PC-3 (cell line): ENCODE data around the gene APOBEC2. TPM values are rescaled to one million over a fixed set of nuclear protein-coding genes. Genes with fewer than 3 reads are reported as not detected.

ENCODE experiments used
- ATAC-seq: fragments of 200-7000 bp; cut with Tn5 transposase; 2 replicates; pipeline ENCODE4 v1.9.1; 2020; ENCODE audit warnings: mild to moderate bottlenecking, moderate library complexity
- BruUV-seq: library from RNA; stranded (reverse); fragments of 400-500 nt; replicated peaks from 2 replicates; lab custom pipeline; 2021; lab: Mats Ljungman, UMichigan
- CTCF ChIA-PET: fragments of 300-600 bp; sonication (Branson Sonifier 250); formaldehyde crosslinking; loops from one replicate; lab custom pipeline; 2022; ENCODE audit warnings: antibody characterized with exemption; lab: Charles Lee
- POLR2A ChIA-PET: fragments of 300-600 bp; sonication (Branson Sonifier 250); formaldehyde crosslinking; loops from one replicate; lab custom pipeline; 2022; ENCODE audit warnings: antibody characterized with exemption; ENCODE audit not compliant: unreplicated experiment; lab: Charles Lee
- DNase-seq: peaks from one replicate; pipeline ENCODE4 v3.0.0-alpha.2; 2015
- H2AFZ ChIP-seq: fragments of 300-600 bp; sonication (generic); 2 replicates; pipeline ENCODE4 v1.6.0; 2016; ENCODE audit warnings: antibody characterized with exemption, low read length
- H3F3A ChIP-seq: fragments of 300-600 bp; sonication (generic); one replicate; pipeline ENCODE4 v1.6.0; 2017; ENCODE audit warnings: antibody characterized with exemption, low read length, control low read depth, mild to moderate bottlenecking; ENCODE audit not compliant: unreplicated experiment
- H3K27ac ChIP-seq: fragments of 300-600 bp; sonication (generic); 2 replicates; pipeline ENCODE4 v1.5.1; 2016; ENCODE audit warnings: mild to moderate bottlenecking, low read length
- H3K27me3 ChIP-seq: fragments of 300-600 bp; sonication (generic); 2 replicates; pipeline ENCODE4 v1.6.1; 2016; ENCODE audit warnings: low read length, mixed read lengths
- H3K36me3 ChIP-seq: fragments of 300-600 bp; sonication (generic); 2 replicates; pipeline ENCODE4 v1.6.1; 2016; ENCODE audit warnings: low read depth, mixed run types, low read length, mixed read lengths
- H3K4me1 ChIP-seq: fragments of 300-600 bp; sonication (generic); 2 replicates; pipeline ENCODE4 v1.5.1; 2016; ENCODE audit warnings: low read length; ENCODE audit not compliant: insufficient read depth
- H3K4me2 ChIP-seq: fragments of 300-600 bp; sonication (generic); 2 replicates; pipeline ENCODE4 v1.6.0; 2016; ENCODE audit warnings: low read length
- H3K4me3 ChIP-seq: fragments of 300-600 bp; sonication (generic); 2 replicates; pipeline ENCODE4 v1.5.1; 2016; ENCODE audit warnings: mild to moderate bottlenecking, low read length, mixed read lengths
- H3K79me2 ChIP-seq: fragments of 300-600 bp; sonication (generic); 2 replicates; pipeline ENCODE4 v1.6.1; 2017; ENCODE audit warnings: low read length, mixed read lengths
- H3K9ac ChIP-seq: fragments of 300-600 bp; sonication (generic); 2 replicates; pipeline ENCODE4 v1.6.0; 2016; ENCODE audit warnings: mild to moderate bottlenecking, low read length
- H3K9me2 ChIP-seq: fragments of 300-600 bp; sonication (generic); replicated peaks from 2 replicates; pipeline ENCODE4 v1.6.1; 2016; ENCODE audit warnings: mixed run types, low read length, mixed read lengths
- H3K9me3 ChIP-seq: fragments of 300-600 bp; sonication (generic); 2 replicates; pipeline ENCODE4 v1.6.1; 2016; ENCODE audit warnings: low read length, mixed read lengths
- H4K20me1 ChIP-seq: fragments of 300-600 bp; sonication (generic); 2 replicates; pipeline ENCODE4 v1.6.1; 2016; ENCODE audit warnings: low read length, mixed read lengths
- CTCF ChIP-seq: fragments of 300-600 bp; sonication (generic); conservative IDR thresholded peaks from 2 replicates; pipeline ENCODE4 v1.5.1; 2017; ENCODE audit warnings: antibody characterized with exemption, low read depth, mild to moderate bottlenecking, low read length
- EZH2 ChIP-seq: fragments of 300-600 bp; sonication (generic); IDR thresholded peaks from one replicate; pipeline ENCODE4 v1.6.1; 2017; ENCODE audit warnings: antibody characterized with exemption, mild to moderate bottlenecking, low read length; ENCODE audit not compliant: unreplicated experiment
- EZH2phosphoT487 ChIP-seq: fragments of 300-600 bp; sonication (generic); IDR thresholded peaks from 2 replicates; pipeline ENCODE4 v1.6.1; 2018; ENCODE audit warnings: mild to moderate bottlenecking, antibody characterized with exemption, low read length, borderline replicate concordance
- intact Hi-C: fragments of 100-400 bp; cut with micrococcal nuclease; formaldehyde crosslinking; loops from 2 replicates; pipeline ENCODE4 v1.9.0; 2023
- total RNA-seq: library from RNA; depleted of rRNA; stranded (reverse); fragments of >200 nt; gene quantifications from 2 replicates; pipeline ENCODE4 v1.2.3, GENCODE V29; 2014

The APOBEC2 gene
- total RNA-seq, 1 experiment from 2014 or later = not detected

- intact Hi-C loops = loop anchor here (1.0 to 5.0 kb wide), 3 partner anchors 66 to 245 kb away; no protein-coding TSS in a partner anchor
- peaks cover 43% of the 10 kb centered on the region for H3K4me1 ChIP-seq
- H3K79me2 ChIP-seq = peaks cover 53% of the 10 kb centered on the region
- H3K9me2 ChIP-seq = no peaks in the 10 kb centered on the region
- H2AFZ ChIP-seq = peak within 1 kb of the TSS; percentile 90
- H3K36me3 ChIP-seq = no peaks in the 10 kb centered on the region; the same call in 1 of the 2 replicates
- H3K27ac ChIP-seq = peak within 1 kb of the TSS; percentile 96
- POLR2A ChIA-PET = interaction anchor here (0.5 to 0.8 kb wide), 6 partner anchors 36 to 798 kb away, joined by 3 to 6 read pairs (median 4); no protein-coding TSS in a partner anchor
- H3K9ac ChIP-seq = peak within 1 kb of the TSS; percentile 98
- no peaks in the 10 kb centered on the region for H3K27me3 ChIP-seq
- ATAC-seq = peak; percentile 76
- peak within 1 kb of the TSS; percentile 85 for H3K4me3 ChIP-seq
- H3K4me2 ChIP-seq = peak within 1 kb of the TSS; percentile 99
- TF ChIP-seq EZH2 = no peak
- no peak for TF ChIP-seq EZH2phosphoT487
- no peak for TF ChIP-seq CTCF
- TSS peak; percentile 13 for BruUV-seq
- CTCF ChIA-PET = interaction anchor here (0.5 kb wide), 1 partner anchor 50 kb away, joined by 4 read pairs; no protein-coding TSS in a partner anchor
- H4K20me1 ChIP-seq = peaks cover 31% of the 10 kb centered on the region
- DNase-seq = peak; percentile 99
- no peaks in the 10 kb centered on the region for H3K9me3 ChIP-seq
- no peaks in the 10 kb centered on the region for H3F3A ChIP-seq
Observed at GRCh38 chr6:41071923-41072835, 19.2 kb downstream of the APOBEC2 start, which contains the start of gene OARD1. Gene OARD1 (minus strand): TSS chr6:41072356. CDS start chr6:41071634, 722 bp downstream.

DNA sequence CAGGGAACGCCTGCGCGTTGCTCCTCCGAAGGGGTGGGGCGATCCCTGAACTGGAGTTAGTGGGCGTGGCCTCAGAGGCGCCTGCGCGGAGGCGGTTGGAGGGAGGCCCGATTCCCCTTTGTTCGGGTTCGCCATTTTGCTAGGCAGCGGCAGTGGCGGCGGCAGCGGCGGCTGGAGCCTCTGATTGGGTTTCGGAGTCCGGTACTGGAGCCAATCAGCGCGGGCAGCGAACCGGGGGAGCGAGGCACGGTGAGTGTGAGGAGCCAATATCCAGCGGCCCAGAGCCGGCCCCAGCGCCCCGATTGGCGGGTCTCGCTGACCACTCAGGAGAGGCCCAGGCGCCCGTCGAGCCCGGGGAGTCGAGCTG is 19.8 kb downstream of the APOBEC2 start, which contains the start of gene NFYA:
TSS of gene NFYA (plus strand) at position 139 of the 367 bp plus-strand sequence. CDS start 6,116 bp downstream, outside the sequence.
- Histone ChIP-seq H3K9ac (peak within 1 kb of the TSS; percentile 98), H2AFZ (peak within 1 kb of the TSS; percentile 90), H3K4me1 (peaks cover 46% of the 10 kb centered on the region), H3F3A (no peaks in the 10 kb centered on the region), H3K4me2 (peak within 1 kb of the TSS; percentile 99), H3K27me3 (no peaks in the 10 kb centered on the region), H3K27ac (peak within 1 kb of the TSS; percentile 96), H4K20me1 (peaks cover 36% of the 10 kb centered on the region), H3K4me3 (peak within 1 kb of the TSS; percentile 85), H3K9me2 (no peaks in the 10 kb centered on the region), H3K36me3 (no peaks in the 10 kb centered on the region; the same call in 1 of the 2 replicates), H3K9me3 (no peaks in the 10 kb centered on the region), H3K79me2 (peaks cover 60% of the 10 kb centered on the region)
- ChIA-PET POLR2A (interaction anchor here (0.7 to 0.8 kb wide), 2 partner anchors 43 to 44 kb away, joined by 3 read pairs; no protein-coding TSS in a partner anchor), CTCF (interaction anchor here (0.5 kb wide), 1 partner anchor 51 kb away, joined by 4 read pairs; no protein-coding TSS in a partner anchor)
- no peak for TF ChIP-seq EZH2phosphoT487
- no peak for TF ChIP-seq EZH2
- no peak for TF ChIP-seq CTCF
- DNase-seq = no peak
- ATAC-seq = peak; percentile 65
- intact Hi-C loops = loop anchor here (2.0 to 5.0 kb wide), 2 partner anchors 166 to 244 kb away; no protein-coding TSS in a partner anchor
- no TSS peak for BruUV-seq
